Liver (tissue), 9 donors: ENCODE measurements around the gene VEPH1. TPM values are rescaled to one million over a fixed set of nuclear protein-coding genes. Genes with fewer than 3 reads are reported as not detected.

Source experiments
- DNase-seq: peaks from one replicate; pipeline ENCODE4 v3.0.0-alpha.2; 2017; ENCODE audit warnings: low spot score
- H3K27ac ChIP-seq, 2 donors: one replicate each; pipeline ENCODE4 v1.7.0; 2013; ENCODE audit warnings: inconsistent platforms in 2 of 2, low read length in 2 of 2, control low read depth in 1 of 2, low read depth in 1 of 2, mild to moderate bottlenecking in 1 of 2
- H3K27me3 ChIP-seq, 4 donors: one replicate each; pipeline versions ENCODE4 v1.6.1 to v1.7.0; 2013; ENCODE audit warnings: low read length in 3 of 4, inconsistent platforms in 1 of 4, mild to moderate bottlenecking in 1 of 4, moderate library complexity in 1 of 4; ENCODE audit not compliant: control insufficient read depth in 4 of 4, insufficient read depth in 4 of 4
- H3K36me3 ChIP-seq, 4 donors: one replicate each; pipeline versions ENCODE4 v1.6.1 to v1.7.0; 2013; ENCODE audit warnings: low read length in 3 of 4, mild to moderate bottlenecking in 3 of 4, low read depth in 1 of 4, moderate library complexity in 1 of 4; ENCODE audit not compliant: control insufficient read depth in 4 of 4, insufficient read depth in 3 of 4
- H3K4me1 ChIP-seq, 4 donors: one replicate each; pipeline versions ENCODE4 v1.6.1 to v1.7.0; 2013; ENCODE audit warnings: low read length in 3 of 4, mild to moderate bottlenecking in 3 of 4, moderate library complexity in 1 of 4; ENCODE audit not compliant: control insufficient read depth in 4 of 4, insufficient read depth in 4 of 4
- H3K4me3 ChIP-seq, 3 donors: one replicate each; pipeline versions ENCODE4 v1.6.1 to v1.7.0; 2013; ENCODE audit warnings: low read length in 3 of 3, control low read depth in 1 of 3, low read depth in 1 of 3, mild to moderate bottlenecking in 1 of 3
- H3K9ac ChIP-seq, 2 donors: one replicate each; pipeline ENCODE4 v1.7.0; 2013; ENCODE audit warnings: low read length in 2 of 2, mild to moderate bottlenecking in 2 of 2, moderate library complexity in 2 of 2, control low read depth in 1 of 2, low read depth in 1 of 2
- H3K9me3 ChIP-seq, 4 donors: one replicate each; pipeline versions ENCODE4 v1.6.1 to v1.7.0; 2013; ENCODE audit warnings: low read length in 3 of 4; ENCODE audit not compliant: control insufficient read depth in 4 of 4
- CTCF ChIP-seq: fragments of 150-350 bp; IDR thresholded peaks from 2 replicates; pipeline ENCODE4 v1.5.1; 2017; ENCODE audit warnings: improper control_type of control experiment, low read depth, low read length; ENCODE audit not compliant: missing input control
- EGR1 ChIP-seq, 2 donors: IDR thresholded peaks; 2 replicates each; pipeline ENCODE4 v1.6.1; 2016 to 2018; ENCODE audit warnings: antibody characterized with exemption in 2 of 2, low read depth in 2 of 2
- FOXA1 ChIP-seq: IDR thresholded peaks from 2 replicates; pipeline ENCODE4 v1.6.1; 2016; ENCODE audit warnings: antibody characterized with exemption
- FOXA2 ChIP-seq: IDR thresholded peaks from 2 replicates; pipeline ENCODE4 v1.6.1; 2016; ENCODE audit warnings: antibody characterized with exemption
- HNF4G ChIP-seq: IDR thresholded peaks from 2 replicates; pipeline ENCODE4 v1.6.1; 2016; ENCODE audit warnings: antibody characterized with exemption
- JUND ChIP-seq, 2 donors: IDR thresholded peaks; 2 replicates each; pipeline ENCODE4 v1.6.1; 2016; ENCODE audit warnings: antibody characterized with exemption in 2 of 2
- RAD21 ChIP-seq, 2 donors: IDR thresholded peaks; 2 replicates each; pipeline ENCODE4 v1.6.1; 2016; ENCODE audit warnings: antibody characterized with exemption in 2 of 2, mild to moderate bottlenecking in 2 of 2
- SP1 ChIP-seq: IDR thresholded peaks from 2 replicates; pipeline ENCODE4 v1.6.1; 2018; ENCODE audit warnings: antibody characterized with exemption, mild to moderate bottlenecking
- TAF1 ChIP-seq: conservative IDR thresholded peaks from 2 replicates; pipeline ENCODE4 v1.6.1; 2016; ENCODE audit warnings: antibody characterized with exemption, mild to moderate bottlenecking
- WGBS: extraction: QIAGEN DNeasy Blood & Tissue Kit; methylation state at CpG from one replicate; pipeline ENCODE4 v1.1.7; 2013; 5-methylcytosine and 5-hydroxymethylcytosine counted together
- polyA plus RNA-seq, 2 donors: library from polyadenylated mRNA; stranded (reverse) in 1 of 2; unstranded in 1 of 2; fragments of 200-250 nt in 1 of 2; fragments of >200 nt in 1 of 2; fragmentation: Nextera tagmentation in 1 of 2; extraction: Ambion mirVana in 1 of 2; gene quantifications; one replicate each; pipeline versions ENCODE4 v1.2.1 to v1.2.3, GENCODE V29; 2013 to 2015
- total RNA-seq, 2 donors: library from RNA; depleted of rRNA; stranded (reverse); fragments of >200 nt; gene quantifications; one replicate each; pipeline ENCODE4 v1.2.3, GENCODE V29; 2014
- TF ChIP-seq, protein P1 (sequence below): IDR thresholded peaks from 2 replicates; pipeline ENCODE4 v1.6.1; 2016; ENCODE audit warnings: antibody characterized with exemption
- TF ChIP-seq, protein P2 (sequence below): IDR thresholded peaks from 2 replicates; pipeline ENCODE4 v1.6.1; 2016; ENCODE audit warnings: antibody characterized with exemption, mild to moderate bottlenecking
- donor health status: healthy.
- donor health status: healthy.
- donor health status: healthy.
- donor health status: healthy.
- donor health status: healthy.

VEPH1 gene
- total and polyA plus RNA-seq, 4 donors, result 0.60 to 3.3 (median 1.2) TPM

GRCh38 chr3:157534725-157535161 is 31.5 kb upstream of the VEPH1 start (continued):
- TF ChIP-seq, protein P1, sequence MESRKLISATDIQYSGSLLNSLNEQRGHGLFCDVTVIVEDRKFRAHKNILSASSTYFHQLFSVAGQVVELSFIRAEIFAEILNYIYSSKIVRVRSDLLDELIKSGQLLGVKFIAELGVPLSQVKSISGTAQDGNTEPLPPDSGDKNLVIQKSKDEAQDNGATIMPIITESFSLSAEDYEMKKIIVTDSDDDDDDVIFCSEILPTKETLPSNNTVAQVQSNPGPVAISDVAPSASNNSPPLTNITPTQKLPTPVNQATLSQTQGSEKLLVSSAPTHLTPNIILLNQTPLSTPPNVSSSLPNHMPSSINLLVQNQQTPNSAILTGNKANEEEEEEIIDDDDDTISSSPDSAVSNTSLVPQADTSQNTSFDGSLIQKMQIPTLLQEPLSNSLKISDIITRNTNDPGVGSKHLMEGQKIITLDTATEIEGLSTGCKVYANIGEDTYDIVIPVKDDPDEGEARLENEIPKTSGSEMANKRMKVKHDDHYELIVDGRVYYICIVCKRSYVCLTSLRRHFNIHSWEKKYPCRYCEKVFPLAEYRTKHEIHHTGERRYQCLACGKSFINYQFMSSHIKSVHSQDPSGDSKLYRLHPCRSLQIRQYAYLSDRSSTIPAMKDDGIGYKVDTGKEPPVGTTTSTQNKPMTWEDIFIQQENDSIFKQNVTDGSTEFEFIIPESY, result no peak
- TF ChIP-seq HNF4G (no peak), JUND (IDR thresholded peaks at IDR 0.05) (no peak), FOXA2 (no peak), TAF1 (no peak)

GRCh38 chr3:157533298-157534070 is 30.3 kb upstream of the VEPH1 start:
- TF ChIP-seq EGR1 (IDR thresholded peaks at IDR 0.05; ENCODE audit: low read depth in 2 of 2), result no peak
- no peak for TF ChIP-seq SP1
- TF ChIP-seq RAD21 (IDR thresholded peaks at IDR 0.05), result no peak
- TF ChIP-seq FOXA2, result no peak
- TF ChIP-seq, protein P1, result no peak
- TF ChIP-seq, protein P2, sequence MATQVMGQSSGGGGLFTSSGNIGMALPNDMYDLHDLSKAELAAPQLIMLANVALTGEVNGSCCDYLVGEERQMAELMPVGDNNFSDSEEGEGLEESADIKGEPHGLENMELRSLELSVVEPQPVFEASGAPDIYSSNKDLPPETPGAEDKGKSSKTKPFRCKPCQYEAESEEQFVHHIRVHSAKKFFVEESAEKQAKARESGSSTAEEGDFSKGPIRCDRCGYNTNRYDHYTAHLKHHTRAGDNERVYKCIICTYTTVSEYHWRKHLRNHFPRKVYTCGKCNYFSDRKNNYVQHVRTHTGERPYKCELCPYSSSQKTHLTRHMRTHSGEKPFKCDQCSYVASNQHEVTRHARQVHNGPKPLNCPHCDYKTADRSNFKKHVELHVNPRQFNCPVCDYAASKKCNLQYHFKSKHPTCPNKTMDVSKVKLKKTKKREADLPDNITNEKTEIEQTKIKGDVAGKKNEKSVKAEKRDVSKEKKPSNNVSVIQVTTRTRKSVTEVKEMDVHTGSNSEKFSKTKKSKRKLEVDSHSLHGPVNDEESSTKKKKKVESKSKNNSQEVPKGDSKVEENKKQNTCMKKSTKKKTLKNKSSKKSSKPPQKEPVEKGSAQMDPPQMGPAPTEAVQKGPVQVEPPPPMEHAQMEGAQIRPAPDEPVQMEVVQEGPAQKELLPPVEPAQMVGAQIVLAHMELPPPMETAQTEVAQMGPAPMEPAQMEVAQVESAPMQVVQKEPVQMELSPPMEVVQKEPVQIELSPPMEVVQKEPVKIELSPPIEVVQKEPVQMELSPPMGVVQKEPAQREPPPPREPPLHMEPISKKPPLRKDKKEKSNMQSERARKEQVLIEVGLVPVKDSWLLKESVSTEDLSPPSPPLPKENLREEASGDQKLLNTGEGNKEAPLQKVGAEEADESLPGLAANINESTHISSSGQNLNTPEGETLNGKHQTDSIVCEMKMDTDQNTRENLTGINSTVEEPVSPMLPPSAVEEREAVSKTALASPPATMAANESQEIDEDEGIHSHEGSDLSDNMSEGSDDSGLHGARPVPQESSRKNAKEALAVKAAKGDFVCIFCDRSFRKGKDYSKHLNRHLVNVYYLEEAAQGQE, result no peak
- Histone ChIP-seq H3K9me3 (no peaks in the 10 kb centered on the region), H3K4me3 (no peak overlapping the region), H3K9ac (no peak overlapping the region), H3K4me1 (no peaks in the 10 kb centered on the region), H3K36me3 (no peaks in the 10 kb centered on the region), H3K27me3 (no peaks in the 10 kb centered on the region), H3K27ac (no peak overlapping the region)
- DNase-seq, result no peak
- 75% methylated on average over 9 of the region's 9 CpGs for WGBS

GRCh38 chr3:157532529-157533297 is 29.5 kb upstream of the VEPH1 start:
- H3K9me3 ChIP-seq, result no peaks in the 10 kb centered on the region
- no peaks in the 10 kb centered on the region for H3K27me3 ChIP-seq
- no peak overlapping the region for H3K4me3 ChIP-seq
- no peak for DNase-seq
- no peak overlapping the region for H3K27ac ChIP-seq
- WGBS, result 47% methylated on average over 7 of the region's 7 CpGs
- no peak overlapping the region for H3K9ac ChIP-seq
- no peaks in the 10 kb centered on the region for H3K36me3 ChIP-seq
- no peaks in the 10 kb centered on the region for H3K4me1 ChIP-seq
- TF ChIP-seq FOXA1 (no peak), CTCF (peak; percentile 52), RAD21 (IDR thresholded peaks at IDR 0.05) (peak; percentile 82 to 86)
- TF ChIP-seq, protein P1, result no peak
